Measurements from ENCODE around the gene CDKL1.

CDKL1 gene

DNA sequence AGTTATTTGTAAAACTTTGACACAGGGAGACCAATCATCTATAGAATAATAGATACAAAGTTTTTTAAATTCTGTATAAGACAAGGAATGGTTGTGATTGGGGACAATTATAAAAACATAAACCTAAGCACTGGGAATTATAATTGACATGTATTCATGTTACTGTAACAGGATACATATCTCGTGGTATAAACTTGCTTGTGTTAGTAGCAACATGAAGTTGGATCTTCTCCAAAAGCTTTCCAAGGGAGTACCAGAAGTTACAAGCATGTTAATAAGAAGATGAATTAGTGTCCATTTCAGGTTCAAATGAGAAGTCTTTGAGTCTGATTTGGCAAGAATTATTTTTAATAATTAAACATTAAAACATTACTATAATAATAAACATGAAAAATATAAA lies 42.2 kb downstream of the CDKL1 start:
- no peak for DNase-seq

DNA sequence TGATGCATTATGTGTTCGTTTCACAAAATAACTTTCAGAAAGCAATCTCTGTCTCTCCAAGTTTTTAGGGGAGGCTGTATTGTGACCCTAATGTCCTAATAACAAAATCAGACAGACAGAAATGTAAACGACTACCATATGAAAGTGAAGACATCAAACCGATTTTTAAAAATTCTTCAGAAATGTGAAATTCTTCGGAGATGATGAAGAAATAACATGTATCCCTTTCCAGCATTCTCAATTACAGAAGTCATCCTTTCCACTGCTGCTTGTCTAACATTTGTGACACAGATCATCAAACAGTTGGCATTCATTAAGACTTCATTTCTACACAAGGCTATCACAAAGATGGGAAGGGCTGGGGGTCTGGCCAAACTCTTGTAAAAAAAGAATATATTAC lies 43.6 kb downstream of the CDKL1 start:
- no peak for DNase-seq

- DNase-seq = no peak
Observed at GRCh38 chr14:50352584-50352983, 44.1 kb downstream of the CDKL1 start.

GRCh38 chr14:50350975-50351374 lies 45.7 kb downstream of the CDKL1 start:
- no peak for DNase-seq

GRCh38 chr14:50348933-50349332 lies 47.7 kb downstream of the CDKL1 start:
- no peak for DNase-seq

GRCh38 chr14:50347521-50347920 lies 49.2 kb downstream of the CDKL1 start:
- no peak for DNase-seq

DNA sequence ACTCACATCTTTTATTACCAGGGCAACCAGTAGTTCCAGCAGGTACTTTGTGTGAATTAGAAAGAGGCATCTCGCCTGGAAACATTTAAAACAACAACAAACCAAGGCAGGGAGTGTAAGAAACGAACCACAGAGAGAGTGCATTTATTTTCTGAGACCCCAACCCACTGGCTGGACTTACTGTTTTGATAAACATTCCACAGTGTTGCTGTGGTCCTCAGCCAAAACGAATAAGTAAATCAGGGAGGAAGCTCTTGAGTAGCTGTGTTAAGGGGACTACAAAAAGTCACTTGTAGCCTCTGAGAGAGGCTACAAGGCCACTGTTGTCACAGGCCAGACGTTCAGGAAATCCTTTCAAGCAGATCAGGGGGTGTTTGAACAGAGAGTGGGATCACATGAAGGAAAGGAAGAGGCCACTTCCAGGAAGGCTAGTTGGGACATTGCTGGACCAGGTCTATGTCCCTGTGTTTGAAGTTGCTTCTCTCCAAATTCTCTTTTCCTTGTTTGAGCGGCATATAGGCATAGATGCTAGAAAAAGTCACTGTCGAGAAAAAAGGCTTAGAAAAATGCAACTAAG lies 50.7 kb downstream of the CDKL1 start:
- DNase-seq = no peak

DNA sequence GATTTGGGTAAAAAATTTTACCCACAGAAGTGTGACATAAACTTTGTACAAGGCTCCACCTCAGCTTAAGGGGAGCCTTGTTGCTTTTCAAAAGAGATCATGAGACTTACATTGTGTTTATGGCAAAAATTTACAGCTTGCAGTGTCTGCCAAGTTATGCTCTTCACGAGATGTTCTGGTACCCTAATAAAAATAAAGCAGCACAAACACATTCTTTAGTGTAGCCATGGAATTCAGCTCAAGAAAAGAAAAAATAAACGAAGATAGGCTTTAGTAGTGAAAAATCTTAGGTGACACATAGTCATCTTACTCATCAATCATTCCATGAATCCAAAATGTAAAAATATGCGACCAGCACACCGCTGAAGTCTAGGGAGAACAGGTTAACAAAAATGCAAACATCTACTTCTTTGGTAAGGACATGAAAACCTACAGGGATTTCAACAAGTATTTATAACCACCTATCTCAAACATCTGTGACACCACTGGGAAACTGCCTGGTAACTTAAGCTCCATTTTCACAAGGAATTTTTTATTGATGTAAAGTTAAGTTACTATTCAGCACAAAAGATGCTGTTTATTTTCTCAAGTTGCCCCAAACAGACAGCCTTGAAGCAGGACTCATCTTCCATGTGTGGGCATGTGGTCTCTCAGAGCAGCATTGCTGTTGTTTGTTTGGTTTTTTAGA lies 51.7 kb downstream of the CDKL1 start:
- DNase-seq = no peak

DNA sequence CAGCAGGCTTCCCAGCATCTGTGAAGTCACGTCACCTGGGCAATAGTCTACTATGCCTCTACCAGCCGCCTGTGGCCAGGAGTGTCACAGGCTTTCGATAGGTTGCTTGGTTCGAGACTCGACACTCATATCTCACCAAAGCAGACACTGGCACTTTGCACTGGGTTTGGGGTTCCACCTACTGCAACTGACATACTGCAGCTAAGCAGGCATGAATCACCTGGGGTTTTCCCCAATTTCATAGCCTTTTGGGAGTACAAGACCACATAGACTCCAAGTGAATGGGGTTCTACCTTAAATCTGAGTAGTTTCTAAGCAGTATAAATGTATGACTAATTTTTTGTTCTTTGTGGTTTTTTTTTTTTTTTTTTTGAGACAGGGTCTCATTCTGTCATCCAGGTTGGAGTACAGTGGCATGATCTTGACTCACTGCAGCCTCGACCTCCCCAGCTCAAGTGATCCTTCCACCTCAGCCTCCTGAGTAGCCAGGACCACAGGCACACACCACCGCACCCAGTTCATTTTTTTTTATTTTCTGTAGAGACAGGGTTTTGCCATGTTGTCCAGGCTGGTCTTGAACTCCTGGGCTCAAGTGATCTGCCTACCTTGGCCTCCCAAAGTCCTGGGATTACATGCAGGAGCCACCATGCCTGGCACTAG lies 52.4 kb downstream of the CDKL1 start:
- peak; percentile 75 for DNase-seq

GRCh38 chr14:50343434-50343833 lies 53.2 kb downstream of the CDKL1 start:
- DNase-seq = no peak

DNA sequence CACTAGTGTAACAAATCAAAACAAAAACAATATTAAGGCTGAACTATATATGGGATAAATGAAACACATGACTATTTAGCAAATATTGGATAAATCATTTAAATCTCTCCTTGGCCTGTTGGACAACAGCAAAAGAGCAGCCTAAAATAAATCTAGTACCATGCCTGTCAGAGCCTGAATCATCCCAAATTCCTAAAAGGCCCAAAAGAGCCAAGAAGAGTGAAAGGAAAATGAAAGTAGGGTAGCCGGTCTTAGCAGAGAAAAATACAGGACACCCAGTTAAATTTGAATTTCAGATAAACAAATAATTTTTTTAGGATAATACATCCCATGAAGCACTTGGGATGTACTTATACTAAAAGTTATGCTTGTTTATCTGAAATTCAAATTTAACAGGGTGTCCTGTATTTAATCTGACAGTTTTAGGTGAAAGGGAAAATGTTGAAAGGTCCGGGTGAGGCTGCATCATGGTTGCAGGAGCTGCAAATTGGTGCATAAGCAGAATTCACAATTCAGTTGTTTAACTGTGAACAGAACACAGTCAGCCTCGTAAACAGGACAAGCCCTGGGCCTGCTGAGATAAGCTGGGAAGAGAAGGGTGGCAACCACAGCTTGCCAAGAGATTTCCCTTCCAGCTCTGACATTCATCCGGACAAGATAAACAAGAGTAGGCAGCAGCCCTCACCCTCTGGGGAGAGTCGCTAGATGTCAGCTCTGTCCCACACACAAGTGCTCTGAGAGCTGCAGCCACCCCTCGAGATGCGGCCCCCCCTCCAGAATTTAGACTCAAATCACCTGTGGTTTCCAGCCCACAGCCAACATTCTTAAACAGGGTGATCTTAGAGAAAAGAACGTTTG lies 54.2 kb downstream of the CDKL1 start:
- peak; percentile 47 for DNase-seq

GRCh38 chr14:50340963-50341362 lies 55.7 kb downstream of the CDKL1 start:
- DNase-seq = no peak

GRCh38 chr14:50340045-50340444 lies 56.6 kb downstream of the CDKL1 start:
- no peak for DNase-seq

- DNase-seq = no peak
Observed at GRCh38 chr14:50339178-50339804, 57.4 kb downstream of the CDKL1 start.

GRCh38 chr14:50338587-50338986 lies 58.1 kb downstream of the CDKL1 start:
- no peak for DNase-seq

DNA sequence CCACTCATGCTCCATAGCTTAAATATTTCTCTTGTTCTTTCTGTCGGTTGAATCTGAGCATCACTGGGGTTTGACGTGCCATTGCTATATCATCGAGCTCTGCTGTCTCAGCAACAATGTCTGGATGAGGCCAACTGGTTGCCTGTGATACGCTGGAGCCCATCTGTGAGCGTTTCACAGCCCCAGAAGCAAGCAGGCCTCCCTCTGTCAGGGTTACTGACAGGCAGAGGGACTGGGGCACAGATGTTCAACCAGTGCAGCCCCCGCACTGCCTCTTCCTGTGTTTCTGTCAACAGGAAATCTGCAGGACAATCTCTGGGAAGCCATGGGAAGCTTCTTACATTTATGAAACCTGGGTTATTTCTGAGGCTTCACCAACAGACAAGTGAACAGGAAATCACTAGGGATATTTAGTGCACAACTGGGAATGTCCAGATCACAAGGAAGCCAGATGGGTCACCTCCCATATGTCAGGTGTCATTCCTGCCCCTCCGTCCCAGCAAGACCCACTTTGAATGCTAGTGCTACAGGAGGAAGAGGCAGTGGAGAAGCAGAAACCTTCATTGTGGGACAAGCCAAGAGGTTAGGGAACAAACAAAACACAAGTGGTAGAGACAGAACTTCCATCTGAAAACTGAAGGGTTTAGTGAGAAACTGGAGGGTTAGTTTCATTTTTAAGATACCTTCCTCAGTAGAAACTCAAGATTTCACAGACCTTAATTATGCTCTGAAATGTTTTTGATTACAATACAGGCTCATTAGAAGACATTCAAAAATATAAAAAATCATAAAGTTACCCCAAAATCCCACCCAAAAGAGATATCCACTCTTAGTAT lies 60.5 kb downstream of the CDKL1 start:
- no peak for DNase-seq

- no peak for DNase-seq
Observed at GRCh38 chr14:50335389-50335788, 61.3 kb downstream of the CDKL1 start.

DNA sequence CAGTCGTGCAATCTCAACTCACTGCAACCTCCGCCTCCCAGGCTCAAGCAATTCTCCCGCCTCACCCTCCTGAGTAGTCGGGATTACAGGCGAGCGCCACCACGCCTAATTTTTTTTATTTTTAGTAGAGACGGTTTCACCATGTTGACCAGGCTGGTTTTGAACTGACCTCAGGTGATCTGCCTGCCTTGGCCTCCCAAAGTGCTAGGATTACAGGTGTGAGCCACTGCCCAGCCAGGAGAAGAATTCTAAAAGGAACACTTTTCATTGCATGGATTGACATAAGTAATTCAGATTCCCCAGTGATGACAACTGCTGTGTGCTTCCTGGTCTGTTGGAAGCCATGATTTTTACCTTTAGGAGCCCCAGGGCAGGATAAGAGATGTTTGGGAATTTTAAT lies 62.5 kb downstream of the CDKL1 start:
- no peak for DNase-seq

DNA sequence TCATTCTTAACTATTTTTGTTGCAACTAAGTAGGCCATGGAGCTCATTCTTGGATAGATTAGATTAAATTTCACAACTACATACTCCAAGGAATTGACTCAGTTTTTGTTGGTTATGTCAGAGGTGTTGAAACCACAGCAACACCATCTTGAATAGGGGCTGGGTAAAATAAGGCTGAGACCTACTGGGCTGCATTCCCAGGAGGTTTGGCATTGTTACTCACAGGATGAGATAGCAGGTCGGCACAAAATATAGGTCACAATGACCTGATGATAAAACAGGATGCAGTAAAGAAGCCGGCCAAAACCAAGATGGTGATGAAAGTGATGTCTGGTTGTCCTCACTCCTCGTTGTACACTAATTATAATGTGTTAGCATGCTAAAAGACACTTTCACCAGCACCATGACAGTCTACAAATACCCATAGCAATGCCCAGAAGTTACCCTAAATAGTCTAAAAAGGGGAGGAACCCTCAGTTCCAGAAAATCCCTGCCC lies 63.6 kb downstream of the CDKL1 start:
- no peak for DNase-seq

GRCh38 chr14:50331596-50331995 lies 65.1 kb downstream of the CDKL1 start:
- DNase-seq = no peak

GRCh38 chr14:50321009-50321660 lies 75.5 kb downstream of the CDKL1 start:
- peak; percentile 60 for DNase-seq

All from activated naive CD4-positive, alpha-beta T cell treated with anti-CD3 and anti-CD28 coated beads, Interleukin-2, amount 50 U/mL, for 16 hours (primary cell).